HG02938 (cell line): ENCODE results near the gene MYH1.

Experiments
- ATAC-seq: cut with Tn5 transposase; IDR thresholded peaks from one replicate; pipeline ENCODE4 v1.9.1; 2021; ENCODE audit warnings: mild to moderate bottlenecking, moderate library complexity; ENCODE audit not compliant: unreplicated experiment

Gene MYH1

DNA sequence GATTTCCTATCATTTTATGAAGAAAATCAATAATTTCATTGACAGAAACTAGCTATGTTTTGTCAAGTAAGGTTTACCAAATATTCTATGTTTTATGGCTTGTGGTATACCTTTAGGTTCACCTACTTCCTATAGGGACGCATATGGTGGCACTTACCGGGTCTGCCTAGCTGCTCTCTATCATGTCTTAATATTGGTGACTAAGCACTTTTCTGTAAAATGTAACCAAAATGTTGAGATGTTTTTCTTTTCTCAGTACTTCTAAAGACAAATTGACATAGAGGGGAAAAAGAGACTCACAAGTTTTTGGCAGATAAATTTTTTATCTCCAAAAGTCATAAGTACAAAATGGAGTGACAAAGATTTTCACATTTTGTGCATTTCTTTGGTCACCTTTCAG, 26.3 kb downstream of the MYH1 start:
- ATAC-seq, result no peak

- ATAC-seq, result no peak
Observed at GRCh38 chr17:10482252-10482651, 36.1 kb downstream of the MYH1 start.

GRCh38 chr17:10477701-10478100, 40.6 kb downstream of the MYH1 start:
- ATAC-seq, result no peak

GRCh38 chr17:10474536-10474935, 43.8 kb downstream of the MYH1 start:
- no peak for ATAC-seq

GRCh38 chr17:10471858-10472257, 46.5 kb downstream of the MYH1 start:
- no peak for ATAC-seq

DNA sequence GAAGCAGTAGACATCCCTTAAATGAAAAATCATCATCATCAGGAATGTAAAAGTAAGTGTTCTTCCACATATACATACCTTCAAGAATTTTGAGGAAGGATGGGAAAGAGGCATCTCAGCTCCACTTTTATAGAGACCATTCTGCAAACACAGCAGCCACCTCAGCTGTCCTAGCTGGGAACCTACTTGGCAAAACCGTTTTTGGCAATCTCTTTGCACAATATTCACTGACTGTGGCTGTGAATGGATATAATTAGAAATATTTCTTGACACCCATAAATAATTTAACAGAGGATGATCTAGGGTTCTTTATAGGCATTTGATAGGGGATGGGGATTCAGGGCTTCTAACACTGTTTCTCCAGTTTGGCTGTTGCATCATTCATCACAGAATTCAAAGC, 48.9 kb downstream of the MYH1 start, which contains the start of gene MYH4:
TSS of gene MYH4 (minus strand) at position 101 of the 400 bp plus-strand sequence. CDS start 2,814 bp downstream, outside the sequence.
- ATAC-seq, result no peak

DNA sequence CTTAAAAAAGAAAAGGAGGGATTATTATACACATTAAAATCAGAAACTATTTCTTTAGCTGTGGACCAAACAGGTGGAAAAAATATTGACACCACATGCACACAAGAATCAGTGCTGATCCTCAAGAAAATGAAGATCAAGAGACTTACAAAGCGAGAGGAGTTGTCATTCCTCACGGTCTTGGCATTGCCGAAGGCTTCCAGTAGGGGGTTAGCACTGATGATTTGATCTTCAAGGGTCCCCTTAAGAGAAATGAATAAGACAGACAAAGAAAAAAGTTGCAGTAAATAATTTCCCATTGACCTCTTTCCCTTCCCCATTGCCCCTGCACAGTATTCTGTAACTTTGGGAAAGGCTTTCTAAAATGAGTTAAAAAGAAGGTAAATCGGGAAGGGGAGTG, 54.9 kb downstream of the MYH1 start:
- ATAC-seq, result no peak

- ATAC-seq, result no peak
Observed at GRCh38 chr17:10460062-10460461, 58.3 kb downstream of the MYH1 start.

DNA sequence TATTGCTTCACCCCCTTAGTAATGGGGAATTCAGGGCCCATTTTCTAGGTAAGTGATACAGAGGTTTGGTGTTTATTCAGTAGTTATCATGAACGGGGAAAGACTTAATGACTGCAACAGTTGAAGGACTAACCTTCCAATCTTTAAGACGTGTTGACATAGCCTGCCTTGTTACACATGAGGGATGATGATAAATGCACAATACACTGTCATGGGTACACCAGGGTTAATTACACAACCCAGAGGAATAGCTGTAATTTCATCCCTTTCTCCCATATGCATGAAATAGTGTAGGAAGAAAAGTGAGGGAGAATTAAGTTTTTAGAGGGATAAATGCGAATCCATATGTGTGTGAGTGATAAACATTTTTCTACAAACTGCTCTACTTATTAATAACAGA, 59.6 kb downstream of the MYH1 start:
- ATAC-seq, result no peak

GRCh38 chr17:10457952-10458351, 60.4 kb downstream of the MYH1 start:
- no peak for ATAC-seq

DNA sequence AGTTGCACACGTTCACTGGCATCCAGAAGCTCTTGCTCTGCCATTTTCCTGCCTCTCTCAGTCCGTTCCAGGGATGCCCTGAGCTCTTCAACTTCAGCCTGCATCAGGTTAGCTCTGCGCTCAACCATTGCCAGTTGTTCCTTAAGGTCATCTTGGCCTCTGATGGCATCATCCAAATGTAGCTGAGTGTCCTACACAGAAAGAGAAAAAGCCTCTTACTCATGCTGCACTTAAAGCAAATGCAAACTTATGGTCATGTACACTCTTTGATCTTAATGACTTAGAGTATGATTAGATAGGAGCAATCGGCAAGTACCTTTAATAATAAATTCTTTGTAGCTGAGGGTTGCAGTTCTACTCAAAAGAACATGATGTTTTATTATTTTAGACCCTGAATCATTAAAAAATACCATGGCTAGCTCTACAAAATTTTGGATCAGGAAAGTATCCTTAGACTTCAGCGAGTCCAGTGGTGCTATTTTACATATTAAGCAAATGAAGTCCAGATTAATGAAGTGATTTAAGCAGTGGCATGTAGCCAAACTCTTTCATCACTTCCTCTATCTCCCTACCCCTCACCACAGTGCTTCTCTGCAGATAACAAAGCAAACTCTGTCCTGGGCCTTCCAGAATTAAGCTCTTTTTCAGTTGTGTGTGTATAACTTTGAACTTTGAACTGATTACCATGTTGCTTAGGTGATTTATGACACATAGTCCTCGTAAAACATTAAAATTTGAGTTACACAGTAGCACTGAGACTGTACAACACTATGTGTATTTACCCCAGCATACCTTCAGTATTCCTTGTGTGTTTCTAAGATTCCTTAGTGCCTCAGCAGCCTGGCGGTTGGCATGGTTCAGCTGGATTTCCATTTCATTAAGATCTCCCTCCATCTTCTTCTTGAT, 71.1 kb downstream of the MYH1 start:
- ATAC-seq, result no peak
